SJCRH30 (cell line): ENCODE measurements around the gene RYR2. TPM values are rescaled to one million over a fixed set of nuclear protein-coding genes. Genes with fewer than 3 reads are reported as not detected.
A peak's percentile ranks its signal among the peaks of the same experiment; 100 is the strongest.

ENCODE experiments used
- DNase-seq, 2 experiments: peaks; one replicate each; pipeline ENCODE4 v3.0.0-alpha.2; 2015 to 2020
- H3K27ac ChIP-seq: fragments of 250-450 bp; sonication (Bioruptor Pico); 2 replicates; pipeline ENCODE4 v1.5.1; 2020; ENCODE audit warnings: mild to moderate bottlenecking, moderate library complexity
- H3K27me3 ChIP-seq: fragments of 250-450 bp; sonication (Bioruptor Pico); 2 replicates; pipeline ENCODE4 v1.5.1; 2020; ENCODE audit warnings: mild to moderate bottlenecking, moderate library complexity
- H3K36me3 ChIP-seq: fragments of 250-450 bp; sonication (Bioruptor Pico); 2 replicates; pipeline ENCODE4 v1.5.1; 2020; ENCODE audit warnings: mild to moderate bottlenecking, moderate library complexity
- H3K4me1 ChIP-seq: fragments of 250-450 bp; sonication (Bioruptor Pico); 2 replicates; pipeline ENCODE4 v1.5.1; 2020; ENCODE audit warnings: mild to moderate bottlenecking, moderate library complexity
- H3K4me3 ChIP-seq: fragments of 250-450 bp; sonication (Bioruptor Pico); 2 replicates; pipeline ENCODE4 v1.5.1; 2020; ENCODE audit warnings: mild to moderate bottlenecking, moderate library complexity
- H3K9me3 ChIP-seq: fragments of 250-450 bp; sonication (Bioruptor Pico); replicated peaks from 2 replicates; pipeline ENCODE4 v1.5.1; 2020; ENCODE audit warnings: mild to moderate bottlenecking, moderate library complexity
- total RNA-seq: library from RNA; depleted of rRNA; stranded (reverse); fragments of >200 nt; shearing (Covaris generic); gene quantifications from 2 replicates; pipeline ENCODE4 v1.2.3, GENCODE V29; 2014; rRNA removed

Gene RYR2
- 0.99 and 1.3 TPM in 2 replicates for total RNA-seq

- no peak within 1 kb of the TSS for H3K27ac ChIP-seq
- DNase-seq, result no peak
- no peaks in the 10 kb centered on the region for H3K36me3 ChIP-seq
- H3K27me3 ChIP-seq, result no peaks in the 10 kb centered on the region
- no peaks in the 10 kb centered on the region for H3K9me3 ChIP-seq
- no peak within 1 kb of the TSS for H3K4me3 ChIP-seq
- no peaks in the 10 kb centered on the region for H3K4me1 ChIP-seq
These were observed at the start of gene RYR2 for GRCh38 chr1:237041795-237042525. Gene RYR2, plus strand, starts transcription at chr1:237042184. Its CDS starts 338 bp downstream, at chr1:237042522.

DNA sequence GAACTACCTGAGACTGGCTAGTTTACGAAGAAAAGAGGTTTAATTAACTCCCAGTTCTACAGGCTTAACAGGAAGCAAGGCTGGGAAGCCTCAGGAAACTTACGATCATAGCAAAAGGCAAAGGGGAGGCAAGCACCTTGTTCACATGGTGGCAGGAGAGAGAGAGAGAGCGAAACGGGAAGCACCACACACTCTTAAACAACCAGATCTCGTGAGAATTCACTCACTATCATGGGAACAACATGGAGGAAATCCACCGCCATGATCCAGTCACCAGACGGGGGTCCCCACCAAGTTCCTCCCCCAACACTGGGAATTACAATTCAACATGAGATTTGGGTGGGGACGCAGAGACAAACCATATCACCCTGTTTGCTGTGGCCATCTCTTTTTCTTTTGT is 49.5 kb upstream of the RYR2 start:
- DNase-seq, result no peak
- Histone ChIP-seq H3K9me3 (no peaks in the 10 kb centered on the region), H3K27ac (no peak overlapping the region), H3K4me3 (no peak overlapping the region), H3K36me3 (no peaks in the 10 kb centered on the region), H3K27me3 (no peaks in the 10 kb centered on the region), H3K4me1 (no peaks in the 10 kb centered on the region)

DNA sequence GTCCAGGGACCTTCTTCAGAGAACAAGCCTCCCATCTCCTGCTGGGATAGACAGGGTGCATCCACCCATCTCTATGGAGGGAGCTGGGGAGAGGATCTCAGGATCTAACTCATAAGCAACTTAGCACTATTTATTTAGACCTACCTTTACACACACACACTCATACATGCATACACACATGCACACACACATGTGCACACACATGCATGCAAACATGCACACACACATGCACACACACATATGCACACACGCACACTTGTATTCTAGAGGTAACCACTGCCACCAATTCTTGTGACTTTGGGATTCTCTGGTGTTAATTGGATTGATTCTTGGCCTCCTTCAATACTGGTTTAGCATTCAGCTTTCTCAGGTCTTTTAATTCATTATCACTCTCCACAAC is 47.5 kb upstream of the RYR2 start:
- Histone ChIP-seq H3K4me3 (no peak overlapping the region), H3K36me3 (no peaks in the 10 kb centered on the region), H3K4me1 (no peaks in the 10 kb centered on the region), H3K9me3 (no peaks in the 10 kb centered on the region), H3K27ac (no peak overlapping the region), H3K27me3 (no peaks in the 10 kb centered on the region)
- no peak for DNase-seq

DNA sequence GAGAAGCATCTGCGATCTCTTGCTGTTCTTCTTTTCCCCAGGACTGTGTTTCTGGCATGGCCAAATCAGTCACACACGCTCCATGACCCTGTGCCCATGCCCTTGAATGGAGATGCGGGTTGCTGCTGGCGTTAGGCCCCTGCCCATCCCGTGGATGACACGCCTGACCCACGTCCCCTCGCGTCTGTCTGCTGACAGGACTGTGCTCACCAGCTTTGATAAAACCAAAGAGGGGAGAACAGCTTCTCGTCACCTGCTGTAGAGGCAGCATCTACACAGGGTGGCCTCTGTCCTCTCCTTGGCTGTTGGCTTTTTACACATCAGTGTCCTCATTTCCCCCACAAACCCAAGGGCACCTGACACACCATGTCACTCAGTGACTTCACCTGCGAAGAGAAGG is 44.6 kb upstream of the RYR2 start:
- Histone ChIP-seq H3K36me3 (no peaks in the 10 kb centered on the region), H3K4me3 (no peak overlapping the region), H3K9me3 (no peaks in the 10 kb centered on the region), H3K4me1 (no peaks in the 10 kb centered on the region), H3K27me3 (no peaks in the 10 kb centered on the region), H3K27ac (no peak overlapping the region)
- DNase-seq, result no peak

GRCh38 chr1:236997882-236998281 is 44.1 kb upstream of the RYR2 start:
- Histone ChIP-seq H3K4me1 (no peaks in the 10 kb centered on the region), H3K36me3 (no peaks in the 10 kb centered on the region), H3K9me3 (no peaks in the 10 kb centered on the region), H3K27me3 (no peaks in the 10 kb centered on the region), H3K27ac (no peak overlapping the region), H3K4me3 (no peak overlapping the region)
- no peak for DNase-seq

DNA sequence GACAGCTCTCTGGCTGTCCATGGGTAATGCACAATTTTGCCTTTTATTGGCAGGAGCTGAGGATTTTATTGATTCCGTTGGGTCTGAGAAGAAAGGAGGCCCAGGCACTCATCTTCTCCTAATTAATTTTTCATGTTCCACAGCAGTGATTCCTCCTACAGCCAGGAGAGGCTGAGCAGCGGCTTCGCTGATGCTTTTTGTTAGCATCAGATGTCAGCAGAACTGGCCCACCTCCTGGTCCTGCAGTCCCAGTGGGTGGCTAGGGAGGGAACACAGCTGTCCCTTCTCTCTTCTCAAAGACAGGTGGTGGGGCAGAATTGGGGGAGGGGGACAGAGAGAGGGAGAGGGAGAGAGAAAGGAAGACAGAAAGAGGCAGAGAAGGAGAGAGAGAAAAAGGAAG is 43.4 kb upstream of the RYR2 start:
- no peaks in the 10 kb centered on the region for H3K4me1 ChIP-seq
- DNase-seq, result peak; percentile 5 to 27
- no peak overlapping the region for H3K27ac ChIP-seq
- no peaks in the 10 kb centered on the region for H3K9me3 ChIP-seq
- H3K36me3 ChIP-seq, result no peaks in the 10 kb centered on the region
- no peaks in the 10 kb centered on the region for H3K27me3 ChIP-seq
- no peak overlapping the region for H3K4me3 ChIP-seq

- Histone ChIP-seq H3K9me3 (no peaks in the 10 kb centered on the region), H3K4me1 (no peaks in the 10 kb centered on the region), H3K36me3 (no peaks in the 10 kb centered on the region), H3K27me3 (no peaks in the 10 kb centered on the region), H3K4me3 (no peak overlapping the region), H3K27ac (no peak overlapping the region)
- no peak for DNase-seq
These were observed 41.8 kb upstream of the RYR2 start for GRCh38 chr1:237000191-237000590.

- H3K27ac ChIP-seq, result no peak overlapping the region
- no peak for DNase-seq
- H3K27me3 ChIP-seq, result no peaks in the 10 kb centered on the region
- H3K9me3 ChIP-seq, result no peaks in the 10 kb centered on the region
- no peak overlapping the region for H3K4me3 ChIP-seq
- H3K4me1 ChIP-seq, result no peaks in the 10 kb centered on the region
- H3K36me3 ChIP-seq, result no peaks in the 10 kb centered on the region
These were observed 38.5 kb upstream of the RYR2 start for GRCh38 chr1:237003516-237003915.

DNA sequence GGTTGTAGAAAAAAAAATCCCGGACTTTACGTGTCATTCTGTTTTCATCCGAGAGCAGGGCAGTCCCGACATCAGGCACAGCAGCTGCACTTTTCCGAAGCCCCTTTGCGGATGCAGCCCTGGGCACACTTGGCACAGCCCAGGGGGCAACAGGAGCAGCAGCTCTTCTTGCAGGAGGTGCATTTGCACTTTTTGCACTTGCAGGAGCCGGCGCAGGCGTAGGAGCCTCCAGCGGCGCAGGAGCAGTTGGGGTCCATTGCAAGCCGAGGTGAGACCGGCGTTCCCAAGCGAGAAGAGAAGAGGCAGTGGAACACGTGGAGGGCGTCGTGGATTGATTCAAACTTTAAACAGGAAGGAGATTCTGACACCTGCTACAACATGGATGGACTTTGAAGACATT is 37.9 kb upstream of the RYR2 start, which contains the start of gene MT1HL1:
Gene MT1HL1, minus strand, starts transcription at position 326 of the 400 bp plus-strand sequence. Its CDS starts 69 bp downstream, at position 257.
- no peaks in the 10 kb centered on the region for H3K36me3 ChIP-seq
- H3K27me3 ChIP-seq, result no peaks in the 10 kb centered on the region
- DNase-seq, result no peak
- H3K27ac ChIP-seq, result no peak within 1 kb of the TSS
- H3K4me3 ChIP-seq, result no peak within 1 kb of the TSS
- H3K9me3 ChIP-seq, result no peaks in the 10 kb centered on the region
- no peaks in the 10 kb centered on the region for H3K4me1 ChIP-seq

GRCh38 chr1:237005674-237006073 is 36.3 kb upstream of the RYR2 start:
- Histone ChIP-seq H3K27ac (no peak overlapping the region), H3K4me1 (no peaks in the 10 kb centered on the region), H3K36me3 (no peaks in the 10 kb centered on the region), H3K27me3 (no peaks in the 10 kb centered on the region; the same call in 1 of the 2 replicates), H3K4me3 (no peak overlapping the region), H3K9me3 (no peaks in the 10 kb centered on the region)
- no peak for DNase-seq

DNA sequence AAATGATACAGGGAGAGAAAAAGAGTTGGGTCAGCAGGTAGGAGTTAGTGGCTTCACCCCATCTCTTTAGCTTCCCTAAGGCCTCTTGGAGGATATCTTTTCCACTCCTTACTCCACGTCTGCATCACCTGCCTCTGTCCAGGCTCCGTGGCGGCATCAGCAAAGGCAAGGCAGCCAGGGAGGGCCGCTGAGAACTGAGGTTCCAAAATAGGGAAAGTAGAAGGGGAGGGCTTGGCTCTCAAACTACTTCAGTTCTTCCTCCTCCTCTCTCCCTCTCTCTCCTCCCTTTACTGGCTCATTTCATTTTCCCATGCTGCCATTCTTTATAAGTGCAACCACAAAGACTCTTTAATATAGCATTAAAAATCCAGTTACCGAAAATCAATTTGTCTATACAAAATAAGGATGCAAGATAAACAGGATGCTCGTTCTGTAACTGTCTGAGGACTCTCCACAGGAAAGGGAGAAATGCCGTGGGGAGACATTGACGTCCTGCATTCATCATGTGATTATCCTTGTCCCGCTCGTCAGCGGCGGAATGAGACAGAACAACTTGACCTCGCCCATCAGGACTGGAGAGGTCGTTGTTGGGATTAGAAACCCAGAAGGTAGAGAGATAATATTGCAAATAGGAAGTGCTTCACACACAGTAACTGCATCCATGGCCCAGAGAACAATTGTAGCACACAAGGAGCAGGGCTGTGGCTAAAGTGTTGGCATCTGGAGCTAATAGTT is 34.7 kb upstream of the RYR2 start:
- DNase-seq, result no peak
- Histone ChIP-seq H3K4me1 (no peaks in the 10 kb centered on the region), H3K9me3 (no peaks in the 10 kb centered on the region), H3K4me3 (no peak overlapping the region), H3K27me3 (no peaks in the 10 kb centered on the region; the same call in 1 of the 2 replicates), H3K36me3 (no peaks in the 10 kb centered on the region), H3K27ac (no peak overlapping the region)

DNA sequence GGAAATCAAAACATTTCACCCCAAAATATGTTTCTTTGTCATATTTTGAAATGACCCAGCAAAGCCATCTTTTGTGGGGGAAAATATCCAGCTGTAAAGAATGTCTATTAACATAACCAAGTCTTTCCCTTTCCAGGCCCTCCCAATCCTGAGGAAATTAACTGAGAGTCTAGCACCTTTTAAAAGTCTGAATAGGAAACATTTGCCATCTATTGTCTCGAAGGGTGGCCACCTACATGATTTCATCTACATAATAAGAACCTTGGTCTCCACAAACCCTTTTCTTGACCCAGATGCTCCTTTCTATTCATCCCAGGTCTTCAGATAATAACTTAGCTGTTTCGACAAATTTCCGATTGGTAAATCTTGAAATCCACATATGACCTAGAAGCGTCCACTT is 32.4 kb upstream of the RYR2 start:
- Histone ChIP-seq H3K9me3 (no peaks in the 10 kb centered on the region), H3K27ac (no peak overlapping the region), H3K36me3 (no peaks in the 10 kb centered on the region)

DNA sequence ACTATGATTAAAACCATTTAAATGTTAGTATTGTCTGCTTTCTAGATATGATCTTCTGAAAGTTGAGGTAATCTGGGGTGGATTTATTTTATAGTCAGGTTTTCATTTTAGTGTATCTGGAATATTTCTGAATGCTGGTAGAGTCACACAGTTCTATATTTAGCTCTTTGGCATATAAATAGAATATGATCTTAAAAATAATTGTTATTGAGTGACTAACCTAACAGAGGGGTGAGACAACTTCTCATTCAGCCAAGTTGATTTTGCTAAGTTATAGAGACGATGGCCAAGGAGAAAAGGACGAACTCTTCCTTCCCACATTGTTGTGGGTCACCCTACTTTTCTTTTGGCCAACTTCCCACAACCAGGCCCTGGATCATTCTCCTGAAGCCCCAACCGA is 30.6 kb upstream of the RYR2 start:
- Histone ChIP-seq H3K27ac (no peak overlapping the region), H3K4me3 (no peak overlapping the region), H3K27me3 (no peaks in the 10 kb centered on the region; the same call in 1 of the 2 replicates), H3K9me3 (no peaks in the 10 kb centered on the region), H3K36me3 (no peaks in the 10 kb centered on the region), H3K4me1 (no peaks in the 10 kb centered on the region)
- DNase-seq, result no peak

More for the DNA sequence above, 32.4 kb upstream of the RYR2 start:
- H3K4me1 ChIP-seq, result no peaks in the 10 kb centered on the region
- H3K4me3 ChIP-seq, result no peak overlapping the region
- no peaks in the 10 kb centered on the region; the same call in 1 of the 2 replicates for H3K27me3 ChIP-seq
- DNase-seq, result no peak

- H3K4me3 ChIP-seq, result no peak overlapping the region
- H3K4me1 ChIP-seq, result no peaks in the 10 kb centered on the region
- H3K36me3 ChIP-seq, result no peaks in the 10 kb centered on the region
- no peak for DNase-seq
- H3K9me3 ChIP-seq, result no peaks in the 10 kb centered on the region
- no peaks in the 10 kb centered on the region; the same call in 1 of the 2 replicates for H3K27me3 ChIP-seq
- H3K27ac ChIP-seq, result no peak overlapping the region
These were observed 29.6 kb upstream of the RYR2 start for GRCh38 chr1:237012361-237012760.

DNA sequence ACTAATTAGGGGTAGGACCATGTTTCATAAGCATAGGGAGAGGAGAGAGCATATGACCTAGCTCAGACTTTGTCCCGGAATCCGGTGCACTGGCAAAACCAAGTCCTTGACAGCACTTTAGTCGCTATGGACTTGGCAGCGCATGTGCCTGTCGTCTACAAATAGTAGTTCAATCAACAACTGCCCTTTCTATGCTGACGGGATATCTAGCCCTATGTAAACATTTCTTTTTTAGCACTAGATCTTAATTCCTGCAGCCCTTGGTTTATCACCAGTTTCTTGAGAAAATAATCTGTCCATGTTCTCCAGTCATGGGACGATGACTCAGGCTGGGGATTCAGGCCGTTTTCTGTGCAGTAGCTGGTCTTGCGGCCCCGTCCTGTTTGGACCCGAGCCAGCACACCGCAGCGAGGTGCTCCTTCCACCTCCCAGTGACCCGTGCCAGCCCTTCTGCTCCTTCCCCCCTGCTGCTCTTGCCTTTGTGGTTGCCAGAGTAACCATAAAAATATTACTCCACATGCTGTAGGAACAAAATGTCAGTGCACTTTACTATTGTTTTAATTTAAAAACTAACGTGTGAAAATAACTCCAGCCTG is 29.1 kb upstream of the RYR2 start:
- Histone ChIP-seq H3K9me3 (no peaks in the 10 kb centered on the region), H3K36me3 (no peaks in the 10 kb centered on the region), H3K27ac (no peak overlapping the region), H3K27me3 (no peaks in the 10 kb centered on the region; the same call in 1 of the 2 replicates), H3K4me3 (no peak overlapping the region), H3K4me1 (no peaks in the 10 kb centered on the region)
- DNase-seq, result peak in 1 of 2 experiments; percentile 6
